GM23248 (cell line): ENCODE results near the gene NCOR2.

ENCODE experiments used
- EZH2 ChIP-seq: fragments of 200-600 bp; sonication (generic); IDR thresholded peaks from 2 replicates; pipeline ENCODE4 v1.6.1; 2018; ENCODE audit warnings: antibody characterized with exemption, mild to moderate bottlenecking; ENCODE audit not compliant: insufficient read depth, poor library complexity, severe bottlenecking
- EZH2phosphoT487 ChIP-seq: fragments of 200-600 bp; sonication (generic); IDR thresholded peaks from 2 replicates; pipeline ENCODE4 v1.6.1; 2018; ENCODE audit warnings: antibody characterized with exemption, moderate library complexity, mild to moderate bottlenecking, low read depth; ENCODE audit not compliant: insufficient read depth

- TF ChIP-seq EZH2: no peak
- TF ChIP-seq EZH2phosphoT487: no peak
Measured at GRCh38 chr12:124590447-124590846, 23.0 kb upstream of the NCOR2 start.
